Activated T-cell treated with anti-CD3 and anti-CD28 coated beads for 48 hours (primary cell): Measurements from ENCODE around the gene HAUS8.
"Not testable (repeated sequence)": the region's sequence is repeated elsewhere in the genome, so short reads cannot be mapped to it uniquely, and the experiment has no call there.

Experiments used
- DNase-seq: peaks from one replicate; pipeline ENCODE4 v3.0.0-alpha.2; 2020; ENCODE audit warnings: low read depth

The HAUS8 gene

DNA sequence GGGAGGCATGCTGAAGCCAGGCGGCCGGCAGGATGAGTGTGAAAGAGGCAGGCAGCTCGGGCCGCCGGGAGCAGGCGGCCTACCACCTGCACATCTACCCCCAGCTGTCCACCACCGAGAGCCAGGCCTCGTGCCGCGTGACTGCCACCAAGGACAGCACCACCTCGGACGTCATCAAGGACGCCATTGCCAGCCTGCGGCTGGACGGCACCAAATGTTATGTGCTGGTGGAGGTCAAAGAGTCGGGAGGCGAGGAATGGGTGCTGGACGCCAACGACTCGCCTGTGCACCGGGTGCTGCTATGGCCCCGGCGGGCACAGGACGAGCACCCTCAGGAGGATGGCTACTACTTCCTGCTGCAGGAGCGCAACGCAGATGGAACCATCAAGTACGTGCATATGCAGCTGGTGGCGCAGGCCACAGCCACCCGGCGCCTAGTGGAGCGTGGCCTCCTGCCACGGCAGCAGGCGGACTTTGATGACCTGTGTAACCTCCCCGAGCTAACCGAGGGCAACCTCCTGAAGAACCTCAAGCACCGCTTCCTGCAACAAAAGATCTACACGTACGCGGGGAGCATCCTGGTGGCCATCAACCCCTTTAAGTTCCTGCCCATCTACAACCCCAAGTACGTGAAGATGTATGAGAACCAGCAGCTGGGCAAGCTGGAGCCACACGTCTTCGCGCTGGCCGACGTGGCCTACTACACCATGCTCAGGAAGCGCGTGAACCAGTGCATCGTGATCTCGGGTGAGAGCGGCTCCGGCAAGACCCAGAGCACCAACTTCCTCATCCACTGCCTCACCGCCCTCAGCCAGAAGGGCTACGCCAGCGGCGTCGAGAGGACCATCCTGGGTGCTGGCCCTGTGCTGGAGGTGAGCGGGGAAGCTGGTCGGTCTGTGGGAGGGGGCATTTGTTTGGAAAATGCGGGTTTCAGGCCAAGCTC lies 26.7 kb upstream of the HAUS8 start:
- DNase-seq, result no peak

DNA sequence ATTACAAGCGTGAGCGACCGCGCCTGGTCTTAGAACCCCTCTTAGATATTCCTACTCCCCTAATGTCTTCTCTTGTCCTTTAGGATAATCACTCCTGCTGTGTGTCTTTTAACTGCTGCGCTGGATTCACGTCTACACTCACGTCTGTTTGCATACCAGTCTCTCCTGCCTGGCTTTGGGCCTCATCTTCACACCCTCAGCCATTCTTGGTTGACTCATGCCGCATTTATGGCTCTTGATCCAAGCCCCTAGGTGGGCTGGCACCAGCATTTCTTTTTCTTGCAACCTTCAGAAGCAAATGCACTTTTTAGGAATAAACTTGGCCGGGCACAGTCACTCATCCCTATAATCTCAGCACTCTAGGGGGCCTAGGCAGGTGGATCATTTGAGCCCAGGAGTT lies 23.1 kb upstream of the HAUS8 start:
- DNase-seq, result no peak

DNA sequence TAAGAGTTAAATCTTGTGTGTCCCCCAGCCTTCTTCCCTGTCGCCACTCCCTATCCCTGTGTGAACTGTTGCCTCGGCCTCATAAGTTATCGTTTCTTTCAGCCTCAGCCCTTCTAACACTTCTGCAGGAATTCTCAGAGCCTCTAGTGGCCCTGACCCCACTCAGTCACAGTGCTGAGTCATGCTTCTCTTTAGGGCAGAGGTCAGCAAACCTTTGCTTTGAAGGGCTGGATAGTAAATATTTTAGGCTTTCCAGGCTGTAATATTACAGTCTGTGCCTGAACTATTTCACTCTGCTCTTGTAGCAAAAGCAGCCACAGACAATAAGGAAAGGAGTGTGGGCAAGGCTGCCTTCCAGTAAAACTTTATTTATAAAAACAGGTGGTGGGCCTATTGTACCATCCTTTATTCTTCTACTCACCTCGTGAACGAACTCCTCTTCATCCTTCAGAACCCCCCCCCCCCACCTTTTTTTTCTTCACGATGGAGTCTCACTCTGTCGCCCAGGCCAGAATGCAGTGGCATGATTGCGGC lies 22.4 kb upstream of the HAUS8 start:
- DNase-seq, result no peak

DNA sequence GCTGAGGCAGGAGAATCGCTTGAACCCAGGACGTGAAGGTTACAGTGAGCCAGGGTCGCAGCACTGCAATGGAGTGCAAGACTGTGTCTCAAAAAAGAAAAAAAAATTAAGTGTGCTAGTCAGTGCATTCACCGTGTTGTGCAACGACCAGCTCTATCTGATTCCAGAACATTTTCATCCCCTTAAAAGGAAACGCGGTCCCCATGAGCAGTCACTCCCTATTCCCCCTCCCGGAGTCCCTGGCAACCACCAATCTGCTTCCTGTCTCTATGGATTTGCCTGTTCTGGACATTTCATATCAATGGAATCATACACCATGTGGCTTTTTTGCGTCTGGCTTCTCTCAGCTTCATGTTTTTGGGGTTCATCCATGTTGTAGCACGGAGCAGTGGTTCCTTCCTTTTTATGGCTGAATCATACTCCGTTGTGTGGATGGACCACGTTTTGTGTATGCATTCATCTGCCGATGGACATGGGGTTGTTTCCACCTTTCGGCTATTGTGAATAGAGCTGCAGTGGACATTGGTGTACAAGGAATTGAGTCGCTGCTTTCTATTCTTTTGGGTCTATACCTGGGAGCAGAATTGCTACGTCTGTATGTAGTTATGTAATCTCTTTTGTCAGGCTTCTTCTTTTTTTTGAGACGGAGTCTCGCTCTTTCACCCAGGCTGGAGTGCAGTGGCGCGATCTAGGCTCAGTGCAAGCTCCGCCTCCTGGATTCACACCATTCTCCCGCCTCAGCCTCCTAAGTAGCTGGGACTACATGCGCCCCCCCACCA lies 20.1 kb upstream of the HAUS8 start:
- no peak for DNase-seq

DNA sequence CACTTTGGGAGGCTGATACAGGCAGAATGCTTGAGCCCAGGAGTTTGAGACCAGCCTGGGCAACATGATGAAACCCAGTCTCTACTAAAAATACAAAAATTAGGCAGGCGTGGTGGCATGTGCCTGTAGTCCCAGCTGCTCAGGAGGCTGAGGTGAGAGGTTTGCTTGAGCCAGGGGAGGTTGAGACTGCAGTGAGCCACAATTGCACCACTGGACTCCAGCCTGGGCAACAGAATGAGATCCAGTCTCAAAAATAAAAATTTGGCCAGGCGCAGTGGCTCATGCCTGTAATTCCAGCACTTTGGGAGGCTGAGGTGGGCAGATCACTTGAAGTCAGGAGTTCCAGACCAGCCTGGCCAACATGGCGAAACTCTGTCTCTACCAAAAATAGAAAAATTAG lies 19.4 kb upstream of the HAUS8 start:
- DNase-seq, result not testable (repeated sequence)

DNA sequence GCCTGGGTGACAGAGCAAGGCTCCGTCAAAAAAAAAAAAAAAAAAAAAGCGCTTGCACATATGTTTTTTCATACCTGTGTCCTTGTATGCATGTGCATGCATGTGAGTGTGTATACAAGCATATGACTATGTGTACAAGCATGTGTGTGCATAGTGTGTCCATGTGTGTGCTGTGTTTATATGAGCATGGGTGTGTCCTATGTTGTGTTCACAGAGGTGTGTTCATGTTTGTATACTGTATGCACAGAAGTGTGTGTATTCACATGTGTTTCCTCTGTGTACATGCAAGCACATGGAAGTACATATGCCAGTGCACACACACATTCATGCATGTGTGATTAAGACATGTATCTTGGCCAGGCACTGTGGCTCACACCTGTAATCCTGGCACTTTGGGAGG lies 17.4 kb upstream of the HAUS8 start:
- DNase-seq, result no peak

DNA sequence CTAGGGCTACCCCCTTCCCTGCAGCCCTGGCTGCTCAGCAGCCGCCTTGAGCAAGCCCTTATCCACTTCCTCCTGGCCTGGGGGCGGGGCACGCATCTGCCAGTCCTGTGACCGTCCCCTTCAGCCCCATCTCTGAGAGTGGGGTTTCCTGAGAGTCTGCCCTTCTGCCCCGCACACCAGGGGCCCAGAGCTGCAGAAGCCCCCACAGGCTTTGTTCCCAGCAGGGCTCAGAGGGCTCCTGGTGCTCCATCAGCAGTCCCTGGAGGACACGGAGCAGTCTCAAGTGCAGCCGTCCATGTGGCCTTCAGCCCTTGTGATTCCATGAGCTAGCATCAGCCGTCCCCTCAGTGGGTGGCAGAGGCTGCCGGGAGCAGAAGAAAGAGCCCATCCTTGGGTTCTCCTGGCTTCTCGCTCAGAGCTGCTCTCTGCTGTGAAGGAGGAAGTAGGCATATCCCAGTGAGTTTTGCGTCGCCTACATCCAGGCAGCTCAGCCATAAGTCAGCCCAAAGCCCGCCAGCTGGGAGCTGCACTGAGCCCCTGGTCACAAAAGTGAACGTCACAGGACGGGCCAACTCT lies 16.6 kb upstream of the HAUS8 start:
- DNase-seq, result no peak

DNA sequence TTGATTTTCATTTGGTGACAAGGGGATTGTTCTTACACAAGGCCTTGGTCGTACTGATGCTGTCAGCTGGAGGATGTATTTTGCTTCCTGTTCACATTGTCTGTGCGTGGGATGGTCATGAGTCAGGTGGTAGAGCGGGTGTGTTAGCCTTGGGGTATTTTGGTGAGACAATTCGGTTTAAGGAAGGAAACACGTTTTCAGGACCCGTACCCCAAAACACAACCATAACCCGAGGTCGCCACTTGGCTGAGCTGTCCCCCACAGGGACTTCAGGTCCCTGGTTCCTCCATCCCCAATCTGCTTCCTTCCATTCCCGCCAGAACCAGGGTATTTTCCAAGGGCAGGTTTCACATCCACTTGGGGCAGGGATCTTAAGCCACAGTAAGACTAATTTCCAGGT lies 15.3 kb upstream of the HAUS8 start:
- peak; percentile 23 for DNase-seq

DNA sequence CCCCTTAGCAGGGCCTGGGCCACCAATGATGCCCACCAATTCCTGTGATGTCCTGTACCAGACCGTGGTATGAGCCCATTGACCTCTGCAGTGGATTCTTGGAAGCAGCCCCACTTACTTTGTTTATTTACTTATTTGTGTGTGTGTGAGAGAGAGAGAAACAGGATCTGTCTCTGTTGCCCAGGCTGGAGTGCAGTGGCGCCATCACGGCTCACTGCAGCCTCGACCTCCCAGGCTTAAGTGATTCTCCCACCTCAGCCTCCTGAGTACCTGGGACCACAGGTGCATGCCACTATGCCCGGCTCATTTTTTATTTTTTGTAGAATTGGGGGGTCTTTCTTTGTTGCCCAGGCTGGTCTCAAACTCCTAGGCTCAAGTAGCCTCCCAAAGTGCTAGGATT lies 13.3 kb upstream of the HAUS8 start:
- no peak for DNase-seq

DNA sequence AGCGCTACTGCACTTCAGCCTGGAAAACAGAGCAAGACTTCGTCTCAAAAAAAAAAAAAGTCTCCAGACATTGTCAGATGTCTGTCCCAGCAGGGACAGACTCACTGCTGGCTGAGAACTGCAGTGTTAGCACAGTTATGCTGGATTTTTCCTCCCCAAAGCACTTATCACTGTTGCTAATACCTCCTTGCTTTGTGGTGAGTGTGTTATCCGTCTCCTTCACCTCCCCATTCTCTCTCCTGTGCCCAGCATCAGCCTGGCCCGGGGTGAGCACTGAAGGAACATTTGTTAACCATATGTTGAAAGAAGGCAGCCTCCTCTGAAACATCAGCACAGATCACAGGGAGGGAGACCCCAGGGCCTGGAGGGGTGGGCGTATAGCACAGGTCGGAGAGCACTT lies 11.6 kb upstream of the HAUS8 start:
- DNase-seq, result no peak

DNA sequence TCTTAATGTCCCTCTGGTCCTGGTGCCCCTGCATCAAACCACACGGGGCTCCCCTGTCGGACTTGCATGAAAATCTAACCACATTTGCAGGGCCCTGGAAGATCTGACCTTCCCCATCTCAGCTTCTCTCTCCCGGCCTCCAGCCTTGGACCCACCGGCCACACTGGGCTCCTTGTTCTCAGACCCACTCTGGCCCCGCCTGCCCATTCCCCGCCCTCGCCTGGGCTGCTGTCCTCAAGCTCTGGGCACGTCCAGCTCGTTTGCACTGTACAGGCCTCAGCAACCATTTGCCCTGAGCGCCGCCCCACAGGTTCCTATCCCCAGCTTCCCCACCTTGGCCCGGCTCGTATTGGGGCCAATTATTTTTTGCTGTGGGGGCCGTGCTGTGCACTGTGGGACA lies 10.9 kb upstream of the HAUS8 start:
- DNase-seq, result no peak

DNA sequence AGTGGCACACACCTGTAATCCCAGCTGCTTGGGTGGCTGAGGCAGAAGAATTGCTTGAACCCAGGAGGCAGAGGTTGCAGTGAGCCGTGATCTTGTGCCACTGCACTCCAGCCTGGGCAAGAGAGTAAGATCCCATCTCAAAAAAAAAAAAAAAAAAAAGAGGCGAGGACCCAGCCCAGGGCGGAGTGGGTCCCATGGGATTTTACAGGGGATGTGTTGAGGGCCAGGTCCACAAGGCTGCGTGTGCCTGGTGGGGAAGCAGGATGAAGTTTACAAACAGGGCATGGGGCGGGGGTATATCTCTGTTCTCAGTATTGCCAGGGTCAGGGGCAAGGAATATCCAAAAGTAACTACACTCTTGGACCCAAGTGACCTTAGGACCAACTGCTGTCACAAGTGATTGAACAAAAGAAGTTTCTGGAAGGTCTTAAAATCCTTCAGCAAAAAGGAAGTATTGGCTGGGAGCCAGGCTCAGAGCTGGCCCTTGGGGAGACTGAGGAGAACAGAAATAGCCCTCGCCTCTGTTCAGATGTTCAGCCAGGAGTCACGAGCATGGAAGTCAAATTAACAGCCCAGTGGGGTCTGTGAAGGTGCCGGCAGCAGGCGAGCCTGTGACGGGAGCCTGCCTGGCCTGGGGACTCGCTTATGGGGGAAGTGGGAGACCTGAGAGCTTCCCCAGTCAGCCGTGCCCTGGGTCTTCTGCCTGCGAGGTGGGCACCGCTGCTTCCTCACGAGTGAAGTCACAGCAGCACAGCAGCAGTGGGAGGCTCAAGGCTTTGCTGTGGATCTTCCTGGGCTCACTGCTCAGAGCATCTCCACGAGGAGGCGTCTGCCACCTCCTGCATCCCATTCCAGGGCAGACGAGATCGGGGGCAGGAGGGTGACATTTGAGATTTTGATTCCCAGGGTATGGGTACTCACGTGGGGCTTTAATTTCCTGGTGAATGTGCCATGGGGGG lies 6.7 kb upstream of the HAUS8 start:
- DNase-seq, result no peak

DNA sequence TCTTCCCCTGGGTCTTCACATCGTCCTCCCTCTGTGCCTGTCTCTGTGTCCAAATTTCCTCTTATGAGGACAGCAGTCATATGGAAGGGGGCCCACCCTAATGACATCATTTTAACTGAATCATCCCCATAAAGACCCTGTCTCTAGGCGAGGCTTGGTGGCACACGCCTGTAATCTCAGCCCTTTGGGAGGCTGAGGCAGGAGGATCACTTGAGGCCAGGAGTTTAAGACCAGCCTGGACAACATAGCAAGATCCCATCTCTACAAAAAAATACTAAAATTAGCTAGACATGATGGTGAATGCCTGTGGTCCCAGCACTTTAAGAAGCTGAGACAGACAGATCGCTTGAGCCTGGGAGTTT lies 5.2 kb upstream of the HAUS8 start:
- no peak for DNase-seq

DNA sequence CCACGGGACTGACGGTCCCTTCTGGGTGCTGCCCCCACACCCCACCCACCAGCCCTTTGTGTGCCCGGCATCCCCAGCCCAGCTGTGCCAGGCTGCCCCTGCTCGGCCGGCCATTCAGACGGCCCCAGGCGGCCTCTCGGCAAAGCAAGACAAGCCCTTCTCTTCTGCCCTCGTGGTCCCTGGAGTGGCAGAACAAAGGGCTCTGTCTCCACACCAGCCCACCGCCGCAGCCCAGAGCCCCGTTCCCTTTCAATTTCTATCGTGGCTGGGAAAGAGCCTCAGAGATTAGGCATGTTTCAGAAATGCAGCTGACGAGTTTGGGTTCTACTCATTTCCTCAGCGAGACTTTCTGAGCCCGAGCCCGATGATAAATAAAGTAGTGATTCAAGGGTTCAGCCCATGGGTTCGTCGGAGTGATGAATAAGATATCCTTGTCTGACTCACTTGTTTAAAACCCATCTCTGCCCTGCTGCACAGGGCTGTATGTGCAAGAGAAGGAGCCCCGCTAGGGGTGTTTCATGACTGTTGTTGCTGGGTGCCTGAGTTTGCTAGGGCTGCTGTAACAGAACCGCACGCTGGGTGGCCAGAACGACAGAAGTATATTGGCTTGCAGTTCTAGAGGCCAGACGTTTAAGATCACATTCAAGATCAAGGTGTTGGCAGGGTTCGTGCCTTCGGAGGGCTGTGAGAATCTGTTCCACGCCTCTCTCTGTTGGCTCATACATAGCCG lies 4.6 kb upstream of the HAUS8 start:
- DNase-seq, result peak; percentile 71

DNA sequence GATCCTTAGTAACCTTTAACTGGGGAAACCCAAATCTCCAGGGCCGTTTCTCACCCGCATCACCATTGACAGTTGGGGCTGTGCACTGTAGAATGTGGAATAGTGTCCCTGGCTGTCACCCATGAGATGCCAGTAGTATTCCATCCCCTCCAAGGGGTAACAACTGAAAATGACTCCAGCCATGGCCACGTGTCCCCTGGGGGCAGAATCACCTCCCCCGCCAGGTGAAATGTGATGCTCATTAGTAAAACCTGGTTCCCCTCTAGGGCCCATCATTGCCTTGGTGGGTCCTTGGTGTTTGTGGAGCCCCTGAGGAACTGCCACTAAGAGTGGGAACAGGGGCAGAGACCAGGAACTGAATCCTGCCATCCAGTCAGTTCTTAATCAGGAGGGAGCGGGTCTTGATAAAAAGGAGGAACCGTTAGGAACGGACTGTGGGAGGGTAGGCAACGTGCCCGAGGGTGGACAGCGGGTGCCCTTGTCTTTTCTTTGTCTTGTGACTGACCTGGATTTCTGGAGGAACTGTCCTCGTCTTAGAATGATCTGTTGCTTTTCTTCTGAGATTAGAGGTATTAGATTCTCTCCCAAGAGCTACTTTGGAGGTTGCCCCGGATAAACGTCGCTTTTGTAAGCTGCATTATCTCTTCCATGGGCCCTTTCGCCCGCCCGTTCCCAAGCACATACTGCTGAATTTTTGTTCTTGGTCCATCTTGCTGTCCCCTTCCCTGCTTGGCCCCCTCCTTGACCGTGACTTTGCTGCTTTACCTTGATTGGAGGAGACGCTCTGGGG lies 3.9 kb upstream of the HAUS8 start:
- no peak for DNase-seq

DNA sequence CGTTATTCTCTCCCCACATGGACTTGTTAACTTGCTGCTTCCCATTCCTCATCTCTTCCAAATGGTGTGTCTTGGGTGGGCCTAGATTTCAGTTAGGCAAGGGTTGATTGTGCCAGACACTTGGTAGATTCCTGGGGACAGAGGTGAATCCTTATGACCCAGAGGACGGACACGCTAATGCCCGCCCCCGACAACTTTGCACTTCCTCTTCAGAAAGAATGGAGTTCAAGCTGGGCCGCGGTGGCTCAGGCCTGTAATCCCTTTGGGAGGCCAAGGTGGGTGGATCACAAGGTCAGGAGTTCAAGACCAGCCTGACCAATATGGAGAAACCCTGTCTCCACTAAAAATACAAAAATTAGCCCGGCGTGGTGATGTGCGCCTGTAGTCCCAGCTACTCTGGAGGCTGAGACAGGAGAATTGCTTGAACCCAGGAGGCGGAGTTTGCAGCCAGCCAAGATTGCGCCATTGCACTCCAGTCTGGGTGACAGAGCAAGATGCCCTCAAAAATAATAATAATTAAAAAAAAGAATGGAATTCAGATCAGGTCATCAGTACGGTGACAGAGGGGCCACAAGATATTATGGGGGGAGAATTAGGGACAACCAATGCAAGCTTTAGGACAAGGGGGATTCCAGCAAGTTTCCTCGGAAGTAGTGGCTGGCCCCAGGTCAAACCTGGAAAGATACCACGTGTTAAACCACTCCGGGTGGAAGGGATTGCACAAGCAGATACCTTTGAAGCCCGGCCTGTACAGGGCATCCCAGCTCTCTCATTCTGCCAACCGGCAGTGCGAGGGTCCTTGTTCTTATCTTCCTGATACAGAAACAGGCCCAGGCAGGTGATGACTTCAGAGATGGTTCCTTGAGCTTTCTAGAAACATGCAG lies 3.0 kb upstream of the HAUS8 start:
- DNase-seq, result no peak

DNA sequence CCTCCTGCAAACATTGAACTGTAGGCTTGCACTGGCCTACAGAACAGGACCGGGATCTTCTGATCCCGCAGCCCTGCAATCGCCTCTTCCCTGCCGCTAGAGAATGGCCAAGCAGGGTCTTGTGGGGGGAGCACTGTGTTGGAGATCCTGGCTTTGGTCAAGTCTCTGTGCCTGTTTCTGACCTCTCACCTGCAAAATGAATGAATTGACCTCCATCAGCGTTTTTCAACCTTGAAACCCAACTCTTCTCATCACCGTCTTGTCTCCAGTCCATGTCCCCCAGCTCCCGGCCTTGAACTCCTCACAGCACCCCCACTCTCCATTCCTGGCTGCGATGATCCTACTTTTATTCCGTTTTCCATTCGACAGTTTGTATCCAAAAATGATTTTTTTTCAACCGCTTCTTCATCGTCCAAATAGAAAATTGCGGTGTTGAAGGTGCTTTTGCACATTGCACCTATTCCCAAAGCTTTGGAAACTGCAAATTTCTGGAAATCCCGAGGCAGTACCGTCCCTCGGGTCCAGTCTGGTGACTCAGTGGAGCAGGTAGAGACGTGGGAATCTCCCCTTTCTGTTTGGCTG lies 2.3 kb upstream of the HAUS8 start:
- no peak for DNase-seq

DNA sequence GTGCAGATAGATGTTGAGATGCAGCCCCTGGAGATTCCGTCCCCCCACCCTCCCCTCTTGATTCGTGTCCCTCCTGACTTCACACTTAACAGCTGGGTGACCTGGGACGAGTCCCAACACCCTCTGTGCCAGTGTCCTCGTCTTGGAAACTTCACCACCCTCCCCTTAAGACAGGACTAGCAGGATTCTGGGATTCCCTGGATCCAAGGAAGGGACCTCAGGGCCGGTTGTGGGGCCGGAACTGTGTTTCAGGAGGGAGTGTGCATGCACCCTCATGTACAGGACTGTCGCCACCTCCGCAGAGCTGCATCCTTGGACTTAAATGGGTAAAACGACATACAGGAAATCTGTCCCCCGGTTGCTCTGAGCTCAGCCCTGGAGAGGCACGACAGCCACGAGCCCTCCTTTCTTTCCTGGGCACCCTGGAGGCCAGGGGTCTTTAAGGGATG lies 1.3 kb upstream of the HAUS8 start:
- DNase-seq, result no peak
